Mammary epithelial cell (primary cell): ENCODE measurements around the gene TMEM270.

Experiments
- EZH2 ChIP-seq: IDR thresholded peaks from 2 replicates; pipeline ENCODE4 v1.6.1; 2012; ENCODE audit warnings: low read length, inconsistent platforms, borderline replicate concordance
- TF ChIP-seq, protein P1 (sequence below), 2 donors: IDR thresholded peaks in 1 of 2; conservative IDR thresholded peaks in 1 of 2; 2 replicates each; pipeline ENCODE4 v1.5.1; 2011 to 2012; ENCODE audit warnings: inconsistent platforms in 2 of 2, low read length in 2 of 2, mild to moderate bottlenecking in 2 of 2, control low read depth in 1 of 2, low read depth in 1 of 2; ENCODE audit not compliant: insufficient read depth in 1 of 2; ENCODE audit errors: extremely low read depth in 1 of 2

DNA sequence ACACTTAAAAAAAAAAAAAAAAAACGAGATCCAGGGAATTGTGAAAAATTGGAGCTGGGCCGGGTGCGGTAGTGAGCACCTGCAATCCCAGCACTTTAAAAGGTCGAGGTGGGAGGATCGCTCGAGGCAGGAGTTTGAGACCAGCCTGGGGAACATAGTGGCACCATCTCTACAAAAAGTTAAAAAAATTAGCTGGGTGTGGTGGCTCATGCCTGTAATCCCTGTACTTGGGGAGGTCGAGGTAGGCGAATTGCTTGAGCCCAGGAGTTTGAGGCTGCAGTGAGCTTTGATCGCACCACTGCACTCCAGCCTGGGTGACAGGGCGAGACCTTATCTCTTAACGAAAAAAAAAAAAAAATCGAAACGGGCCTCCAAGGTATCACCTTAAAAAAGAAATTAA is 28.2 kb upstream of the TMEM270 start:
- TF ChIP-seq, protein P1, sequence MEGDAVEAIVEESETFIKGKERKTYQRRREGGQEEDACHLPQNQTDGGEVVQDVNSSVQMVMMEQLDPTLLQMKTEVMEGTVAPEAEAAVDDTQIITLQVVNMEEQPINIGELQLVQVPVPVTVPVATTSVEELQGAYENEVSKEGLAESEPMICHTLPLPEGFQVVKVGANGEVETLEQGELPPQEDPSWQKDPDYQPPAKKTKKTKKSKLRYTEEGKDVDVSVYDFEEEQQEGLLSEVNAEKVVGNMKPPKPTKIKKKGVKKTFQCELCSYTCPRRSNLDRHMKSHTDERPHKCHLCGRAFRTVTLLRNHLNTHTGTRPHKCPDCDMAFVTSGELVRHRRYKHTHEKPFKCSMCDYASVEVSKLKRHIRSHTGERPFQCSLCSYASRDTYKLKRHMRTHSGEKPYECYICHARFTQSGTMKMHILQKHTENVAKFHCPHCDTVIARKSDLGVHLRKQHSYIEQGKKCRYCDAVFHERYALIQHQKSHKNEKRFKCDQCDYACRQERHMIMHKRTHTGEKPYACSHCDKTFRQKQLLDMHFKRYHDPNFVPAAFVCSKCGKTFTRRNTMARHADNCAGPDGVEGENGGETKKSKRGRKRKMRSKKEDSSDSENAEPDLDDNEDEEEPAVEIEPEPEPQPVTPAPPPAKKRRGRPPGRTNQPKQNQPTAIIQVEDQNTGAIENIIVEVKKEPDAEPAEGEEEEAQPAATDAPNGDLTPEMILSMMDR (conservative IDR thresholded peaks at IDR 0.05 in 1 of 2, IDR thresholded peaks at IDR 0.05 in 1 of 2; ENCODE audit: extremely low read depth in 1 of 2, insufficient read depth in 1 of 2, low read depth in 1 of 2, low read length in 2 of 2), result no peak
- TF ChIP-seq EZH2, result no peak
